Common myeloid progenitor, CD34-positive (primary cell): ENCODE data around the gene RNF180.

Experiments used
- CTCF ChIA-PET: fragments of 350-600 bp; sonication (Branson Sonifier 250); formaldehyde crosslinking; loops from one replicate; lab custom pipeline; 2021; ENCODE audit warnings: antibody characterized with exemption; lab: Charles Lee
- POLR2A ChIA-PET: fragments of 350-600 bp; sonication (Branson Sonifier 250); formaldehyde crosslinking; loops from one replicate; lab custom pipeline; 2021; ENCODE audit warnings: antibody characterized with exemption; lab: Charles Lee
- DNase-seq, 3 donors: peaks; one replicate each; pipeline versions ENCODE4 v3.0.0 to v3.0.0-alpha.2; 2013
- H3K27ac ChIP-seq, 2 experiments: 1 replicate in 1 of 2; 2 replicates in 1 of 2; pipeline ENCODE4 v1.7.0; 2013; ENCODE audit warnings: inconsistent platforms in 2 of 2, low read length in 2 of 2, mild to moderate bottlenecking in 2 of 2, low read depth in 1 of 2, moderate library complexity in 1 of 2; ENCODE audit not compliant: severe bottlenecking in 2 of 2, insufficient read depth in 1 of 2, poor library complexity in 1 of 2
- H3K27me3 ChIP-seq, 5 experiments: replicated peaks in 2 of 5; 1 replicate in 3 of 5; 2 replicates in 2 of 5; pipeline versions ENCODE4 v1.6.1 to v1.7.0; 2013; ENCODE audit warnings: low read length in 4 of 5, mild to moderate bottlenecking in 2 of 5, moderate library complexity in 2 of 5, inconsistent platforms in 1 of 5; ENCODE audit not compliant: insufficient read depth in 5 of 5, control insufficient read depth in 4 of 5
- H3K36me3 ChIP-seq, 4 experiments: 1 replicate in 2 of 4; 2 replicates in 2 of 4; pipeline versions ENCODE4 v1.6.1 to v1.7.0; 2013; ENCODE audit warnings: low read length in 3 of 4, control low read depth in 1 of 4, mild to moderate bottlenecking in 1 of 4; ENCODE audit not compliant: control insufficient read depth in 4 of 4, insufficient read depth in 4 of 4
- H3K4me1 ChIP-seq, 4 experiments: 1 replicate in 3 of 4; 2 replicates in 1 of 4; pipeline versions ENCODE4 v1.6.1 to v1.7.1; 2013; ENCODE audit warnings: low read length in 3 of 4, mild to moderate bottlenecking in 3 of 4, control low read depth in 1 of 4, inconsistent platforms in 1 of 4, moderate library complexity in 1 of 4; ENCODE audit not compliant: control insufficient read depth in 4 of 4, insufficient read depth in 4 of 4; ENCODE audit errors: control extremely low read depth in 1 of 4
- H3K4me3 ChIP-seq, 7 experiments: 1 replicate in 4 of 7; 2 replicates in 3 of 7; pipeline versions ENCODE4 v1.5.1 to v1.7.0; 2013; ENCODE audit warnings: mild to moderate bottlenecking in 7 of 7, low read length in 6 of 7, moderate library complexity in 6 of 7, inconsistent platforms in 2 of 7, low read depth in 2 of 7, control low read depth in 1 of 7; ENCODE audit not compliant: insufficient read depth in 4 of 7, control insufficient read depth in 1 of 7; ENCODE audit errors: extremely low read depth in 1 of 7
- H3K9me3 ChIP-seq, 5 experiments: 1 replicate in 4 of 5; 2 replicates in 1 of 5; pipeline versions ENCODE4 v1.6.1 to v1.7.1; 2013; ENCODE audit warnings: low read length in 4 of 5, mild to moderate bottlenecking in 2 of 5, inconsistent platforms in 1 of 5, low read depth in 1 of 5, moderate library complexity in 1 of 5; ENCODE audit not compliant: control insufficient read depth in 4 of 5, insufficient read depth in 2 of 5; ENCODE audit errors: control extremely low read depth in 1 of 5
- WGBS: methylation state at CpG from one replicate; pipeline ENCODE4 v1.1.5; 2013; ENCODE audit not compliant: insufficient coverage; 5-methylcytosine and 5-hydroxymethylcytosine counted together

Gene RNF180

DNA sequence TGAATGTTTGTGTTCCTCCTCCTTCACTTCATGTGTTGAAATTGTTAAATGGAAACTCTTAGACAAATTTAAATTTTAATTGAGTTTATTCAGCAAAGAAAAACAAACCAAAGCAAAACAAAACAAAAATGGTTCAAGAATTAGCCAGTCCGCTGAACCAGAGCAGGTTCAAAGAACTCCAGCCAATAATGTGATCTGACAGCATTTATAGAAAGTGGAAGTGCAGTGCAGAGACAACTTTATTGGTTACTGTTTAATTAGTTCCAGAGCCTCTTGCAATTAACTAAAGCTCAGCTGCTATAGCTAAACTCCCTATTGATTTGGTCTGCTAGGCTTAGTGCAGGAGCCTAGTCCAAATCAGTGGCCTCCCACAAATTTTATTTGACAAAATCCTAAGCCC is 132.9 kb downstream of the RNF180 start:
- H3K9me3 ChIP-seq: no peaks in the 10 kb centered on the region
- WGBS: 83% methylated on average over 1 of the region's 1 CpG
- ChIA-PET POLR2A (no interaction called here), CTCF (no interaction called here)
- H3K36me3 ChIP-seq: no peaks in the 10 kb centered on the region
- no peak overlapping the region for H3K4me3 ChIP-seq
- no peak for DNase-seq
- H3K27me3 ChIP-seq: no peaks in the 10 kb centered on the region
- no peak overlapping the region for H3K27ac ChIP-seq
- H3K4me1 ChIP-seq: no peaks in the 10 kb centered on the region

- H3K27me3 ChIP-seq: no peaks in the 10 kb centered on the region
- no peaks in the 10 kb centered on the region for H3K9me3 ChIP-seq
- no peak overlapping the region for H3K27ac ChIP-seq
- H3K36me3 ChIP-seq: no peaks in the 10 kb centered on the region
- ChIA-PET CTCF (no interaction called here), POLR2A (no interaction called here)
- H3K4me3 ChIP-seq: no peak overlapping the region
- DNase-seq: no peak
- 83% methylated on average over 2 of the region's 2 CpGs for WGBS
- no peaks in the 10 kb centered on the region for H3K4me1 ChIP-seq
Observed at GRCh38 chr5:64299805-64300204, 134.2 kb downstream of the RNF180 start.

DNA sequence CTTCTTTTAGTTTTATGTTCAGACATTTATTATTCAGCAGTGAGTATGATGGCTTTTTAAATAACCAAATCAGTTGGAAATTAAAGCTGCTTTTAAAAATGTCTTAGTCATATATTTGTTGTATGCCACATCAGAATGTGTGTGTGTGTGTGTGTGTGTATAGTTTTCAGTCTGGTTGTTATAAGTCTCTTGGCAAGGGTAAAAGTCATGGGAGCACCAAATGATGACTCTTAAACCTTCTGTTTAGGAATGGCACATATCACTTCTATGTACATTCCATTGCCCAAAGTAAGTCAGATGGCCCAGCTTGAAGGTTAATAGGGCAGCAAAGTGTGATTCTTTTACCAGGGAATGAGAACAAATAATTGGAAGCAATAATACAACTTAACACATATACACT is 135.9 kb downstream of the RNF180 start:
- H3K4me1 ChIP-seq: no peaks in the 10 kb centered on the region
- no peaks in the 10 kb centered on the region for H3K36me3 ChIP-seq
- H3K27me3 ChIP-seq: no peaks in the 10 kb centered on the region
- DNase-seq: no peak
- no peaks in the 10 kb centered on the region for H3K9me3 ChIP-seq
- ChIA-PET POLR2A (no interaction called here), CTCF (no interaction called here)
- no peak overlapping the region for H3K4me3 ChIP-seq
- no peak overlapping the region for H3K27ac ChIP-seq

- WGBS: 63% methylated on average over 1 of the region's 1 CpG
- H3K4me1 ChIP-seq: no peaks in the 10 kb centered on the region
- no peak overlapping the region for H3K4me3 ChIP-seq
- H3K27me3 ChIP-seq: no peaks in the 10 kb centered on the region
- H3K27ac ChIP-seq: no peak overlapping the region
- H3K9me3 ChIP-seq: no peaks in the 10 kb centered on the region
- no peaks in the 10 kb centered on the region for H3K36me3 ChIP-seq
- DNase-seq: no peak
- CTCF ChIA-PET: no interaction called here
- POLR2A ChIA-PET: interaction anchor here (0.7 kb wide), 1 partner anchor 274 kb away, joined by 4 read pairs; no protein-coding TSS in a partner anchor
Observed at GRCh38 chr5:64308135-64308534, 142.5 kb downstream of the RNF180 start.

- ChIA-PET POLR2A (no interaction called here), CTCF (no interaction called here)
- 100% methylated on average over 1 of the region's 4 CpGs for WGBS
- Histone ChIP-seq H3K36me3 (no peaks in the 10 kb centered on the region), H3K4me3 (no peak overlapping the region), H3K9me3 (no peaks in the 10 kb centered on the region), H3K4me1 (no peaks in the 10 kb centered on the region), H3K27ac (no peak overlapping the region), H3K27me3 (no peaks in the 10 kb centered on the region)
- DNase-seq: no peak
Observed at GRCh38 chr5:64312491-64312890, 146.8 kb downstream of the RNF180 start.

DNA sequence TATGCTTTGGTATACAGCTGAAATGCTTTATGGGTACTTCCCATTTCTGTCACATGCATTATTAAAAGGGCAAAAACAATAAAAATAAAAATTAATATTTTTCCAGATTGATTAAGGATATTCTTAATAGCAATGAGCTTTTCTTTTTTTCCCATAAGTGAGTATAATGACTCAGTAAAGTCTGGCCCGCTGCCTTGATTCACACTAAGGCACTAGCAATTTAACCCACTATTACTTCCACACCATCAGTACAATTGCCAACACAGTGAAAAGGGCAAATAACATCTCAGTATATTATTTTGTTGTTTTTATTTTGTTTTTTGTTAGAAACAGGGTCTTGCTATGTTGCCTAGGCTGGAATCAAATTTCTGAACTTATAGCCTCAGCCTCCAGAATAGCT is 150.1 kb downstream of the RNF180 start:
- POLR2A ChIA-PET: no interaction called here
- H3K36me3 ChIP-seq: no peaks in the 10 kb centered on the region
- CTCF ChIA-PET: no interaction called here

GRCh38 chr5:64318175-64318574 is 152.5 kb downstream of the RNF180 start:
- no peak overlapping the region for H3K27ac ChIP-seq
- no peak for DNase-seq
- no peak overlapping the region for H3K4me3 ChIP-seq
- POLR2A ChIA-PET: no interaction called here
- H3K4me1 ChIP-seq: no peaks in the 10 kb centered on the region
- no peaks in the 10 kb centered on the region for H3K27me3 ChIP-seq
- no CpG with 5 or more reads among the region's 1 CpG for WGBS
- no peaks in the 10 kb centered on the region for H3K36me3 ChIP-seq
- no peaks in the 10 kb centered on the region for H3K9me3 ChIP-seq
- CTCF ChIA-PET: no interaction called here

More for the DNA sequence above, 150.1 kb downstream of the RNF180 start:
- Histone ChIP-seq H3K9me3 (no peaks in the 10 kb centered on the region), H3K27me3 (no peaks in the 10 kb centered on the region), H3K4me3 (no peak overlapping the region), H3K27ac (no peak overlapping the region), H3K4me1 (no peaks in the 10 kb centered on the region)
- WGBS: no CpG with 5 or more reads among the region's 1 CpG
- DNase-seq: no peak
